Liver (tissue), 3 donors: ENCODE measurements around the gene BAHCC1.

Source experiments
- SP1 ChIP-seq: IDR thresholded peaks from 2 replicates; pipeline ENCODE4 v1.6.1; 2018; ENCODE audit warnings: antibody characterized with exemption, mild to moderate bottlenecking
- TF ChIP-seq, protein P1 (sequence below): fragments of 150-350 bp; IDR thresholded peaks from 2 replicates; pipeline ENCODE4 v1.5.1; 2017; ENCODE audit warnings: improper control_type of control experiment, low read depth, low read length; ENCODE audit not compliant: missing input control
- TF ChIP-seq, protein P2 (sequence below): IDR thresholded peaks from 2 replicates; pipeline ENCODE4 v1.6.1; 2016; ENCODE audit warnings: antibody characterized with exemption, mild to moderate bottlenecking
- donor health status: healthy.
- donor health status: healthy.

DNA sequence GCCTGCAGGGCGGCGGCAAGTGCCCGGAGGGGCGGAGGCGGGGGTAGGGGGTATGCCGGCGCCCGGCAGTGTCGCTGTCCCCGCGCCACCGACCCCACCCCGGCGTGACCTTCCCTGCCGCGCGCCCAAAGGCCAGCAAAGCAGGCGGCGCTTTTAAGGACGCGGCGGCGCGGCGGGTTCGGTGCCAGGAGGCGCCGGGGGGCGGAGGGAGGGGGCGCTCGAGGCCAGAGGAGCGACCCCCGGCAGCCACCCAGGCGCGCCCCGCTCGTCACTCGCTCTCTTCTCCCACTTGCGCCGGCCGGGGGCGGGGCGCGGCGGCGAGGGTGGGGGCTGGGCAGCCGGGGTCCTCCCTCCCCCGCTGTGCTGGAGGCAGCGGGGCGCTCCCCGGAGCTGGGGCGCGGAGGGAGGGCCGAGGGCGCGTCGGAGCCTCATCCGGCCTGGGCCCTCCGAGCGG is 8.6 kb upstream of the BAHCC1 start:
- TF ChIP-seq, protein P1, sequence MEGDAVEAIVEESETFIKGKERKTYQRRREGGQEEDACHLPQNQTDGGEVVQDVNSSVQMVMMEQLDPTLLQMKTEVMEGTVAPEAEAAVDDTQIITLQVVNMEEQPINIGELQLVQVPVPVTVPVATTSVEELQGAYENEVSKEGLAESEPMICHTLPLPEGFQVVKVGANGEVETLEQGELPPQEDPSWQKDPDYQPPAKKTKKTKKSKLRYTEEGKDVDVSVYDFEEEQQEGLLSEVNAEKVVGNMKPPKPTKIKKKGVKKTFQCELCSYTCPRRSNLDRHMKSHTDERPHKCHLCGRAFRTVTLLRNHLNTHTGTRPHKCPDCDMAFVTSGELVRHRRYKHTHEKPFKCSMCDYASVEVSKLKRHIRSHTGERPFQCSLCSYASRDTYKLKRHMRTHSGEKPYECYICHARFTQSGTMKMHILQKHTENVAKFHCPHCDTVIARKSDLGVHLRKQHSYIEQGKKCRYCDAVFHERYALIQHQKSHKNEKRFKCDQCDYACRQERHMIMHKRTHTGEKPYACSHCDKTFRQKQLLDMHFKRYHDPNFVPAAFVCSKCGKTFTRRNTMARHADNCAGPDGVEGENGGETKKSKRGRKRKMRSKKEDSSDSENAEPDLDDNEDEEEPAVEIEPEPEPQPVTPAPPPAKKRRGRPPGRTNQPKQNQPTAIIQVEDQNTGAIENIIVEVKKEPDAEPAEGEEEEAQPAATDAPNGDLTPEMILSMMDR, result no peak
- no peak for TF ChIP-seq SP1
- TF ChIP-seq, protein P2, sequence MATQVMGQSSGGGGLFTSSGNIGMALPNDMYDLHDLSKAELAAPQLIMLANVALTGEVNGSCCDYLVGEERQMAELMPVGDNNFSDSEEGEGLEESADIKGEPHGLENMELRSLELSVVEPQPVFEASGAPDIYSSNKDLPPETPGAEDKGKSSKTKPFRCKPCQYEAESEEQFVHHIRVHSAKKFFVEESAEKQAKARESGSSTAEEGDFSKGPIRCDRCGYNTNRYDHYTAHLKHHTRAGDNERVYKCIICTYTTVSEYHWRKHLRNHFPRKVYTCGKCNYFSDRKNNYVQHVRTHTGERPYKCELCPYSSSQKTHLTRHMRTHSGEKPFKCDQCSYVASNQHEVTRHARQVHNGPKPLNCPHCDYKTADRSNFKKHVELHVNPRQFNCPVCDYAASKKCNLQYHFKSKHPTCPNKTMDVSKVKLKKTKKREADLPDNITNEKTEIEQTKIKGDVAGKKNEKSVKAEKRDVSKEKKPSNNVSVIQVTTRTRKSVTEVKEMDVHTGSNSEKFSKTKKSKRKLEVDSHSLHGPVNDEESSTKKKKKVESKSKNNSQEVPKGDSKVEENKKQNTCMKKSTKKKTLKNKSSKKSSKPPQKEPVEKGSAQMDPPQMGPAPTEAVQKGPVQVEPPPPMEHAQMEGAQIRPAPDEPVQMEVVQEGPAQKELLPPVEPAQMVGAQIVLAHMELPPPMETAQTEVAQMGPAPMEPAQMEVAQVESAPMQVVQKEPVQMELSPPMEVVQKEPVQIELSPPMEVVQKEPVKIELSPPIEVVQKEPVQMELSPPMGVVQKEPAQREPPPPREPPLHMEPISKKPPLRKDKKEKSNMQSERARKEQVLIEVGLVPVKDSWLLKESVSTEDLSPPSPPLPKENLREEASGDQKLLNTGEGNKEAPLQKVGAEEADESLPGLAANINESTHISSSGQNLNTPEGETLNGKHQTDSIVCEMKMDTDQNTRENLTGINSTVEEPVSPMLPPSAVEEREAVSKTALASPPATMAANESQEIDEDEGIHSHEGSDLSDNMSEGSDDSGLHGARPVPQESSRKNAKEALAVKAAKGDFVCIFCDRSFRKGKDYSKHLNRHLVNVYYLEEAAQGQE, result no peak
